ENCODE data around the gene AGER. TPM values are rescaled to one million over a fixed set of nuclear protein-coding genes. Genes with fewer than 3 reads are reported as not detected.
"Not testable (repeated sequence)": the region's sequence is repeated elsewhere in the genome, so short reads cannot be mapped to it uniquely, and the experiment has no call there.

Gene AGER
- polyA plus RNA-seq, 1 donor from 2014 or later = 7.2 TPM

DNA sequence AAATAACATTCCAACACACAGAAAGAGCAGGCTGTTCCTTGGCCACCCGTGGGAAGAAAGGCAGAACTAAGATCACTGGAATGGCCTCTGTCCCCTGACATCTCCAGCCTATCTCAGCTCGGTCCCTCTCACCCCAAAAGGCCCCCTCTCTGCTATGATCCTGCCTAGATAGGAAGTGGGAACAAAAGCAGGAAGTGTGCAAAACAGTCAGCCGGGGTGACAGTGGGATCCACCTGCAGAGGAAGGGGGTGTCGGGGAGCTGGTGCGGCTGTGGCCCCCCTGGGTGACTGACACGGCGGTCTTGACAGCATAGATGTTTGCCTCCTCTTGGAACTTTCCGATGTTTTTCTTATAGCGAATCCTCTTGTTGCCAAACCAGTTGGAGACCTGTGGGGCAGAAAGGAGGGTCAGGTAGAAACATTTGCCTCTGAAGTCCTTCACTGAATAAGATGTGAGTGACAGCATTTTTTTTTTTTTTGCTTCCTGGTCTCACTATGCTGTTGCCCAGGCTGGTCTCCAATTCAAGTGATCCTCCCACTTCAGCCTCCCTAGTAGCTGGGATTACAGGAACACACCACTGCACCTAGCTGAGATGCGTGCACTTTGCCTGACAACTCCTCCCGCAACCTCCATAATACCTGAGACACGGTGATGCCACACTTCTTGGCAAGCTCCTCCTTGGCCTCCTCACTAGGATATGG is 3.1 kb upstream of the AGER start:
- no peak overlapping the region for H3K4me3 ChIP-seq (ENCODE audit: low read length)
- no peaks in the 10 kb centered on the region for H3K27me3 ChIP-seq (ENCODE audit: insufficient read depth, low read depth, low read length)
- H4K20me1 ChIP-seq (ENCODE audit: insufficient read depth) = no peaks in the 10 kb centered on the region
- no peak overlapping the region for H3K9ac ChIP-seq (ENCODE audit: low read length)
- H3K9me2 ChIP-seq (ENCODE audit: insufficient read depth, low read length) = no peaks in the 10 kb centered on the region
- TF ChIP-seq TAF1 (IDR thresholded peaks at IDR 0.05; ENCODE audit: low read depth) (no peak), RAD21 (conservative IDR thresholded peaks at IDR 0.05) (no peak), REST (IDR thresholded peaks at IDR 0.05; ENCODE audit: borderline replicate concordance) (no peak), CTCF (IDR thresholded peaks at IDR 0.05; ENCODE audit: poor library complexity, severe bottlenecking) (no peak), POLR2AphosphoS5 (IDR thresholded peaks at IDR 0.05) (no peak), MXI1 (conservative IDR thresholded peaks at IDR 0.05; ENCODE audit: poor library complexity, severe bottlenecking) (no peak), SMC3 (conservative IDR thresholded peaks at IDR 0.05; ENCODE audit: poor library complexity) (no peak), EP300 (conservative IDR thresholded peaks at IDR 0.05; ENCODE audit: poor library complexity, severe bottlenecking) (no peak), EZH2 (IDR thresholded peaks at IDR 0.05; ENCODE audit: borderline replicate concordance, insufficient read depth, low read length, poor library complexity, severe bottlenecking) (no peak)
- H3K9me3 ChIP-seq (ENCODE audit: low read length) = no peaks in the 10 kb centered on the region
- H3K27ac ChIP-seq (ENCODE audit: low read length) = no peak overlapping the region
- H3K79me2 ChIP-seq (replicated peaks; ENCODE audit: insufficient read depth, low read length) = peaks cover 17% of the 10 kb centered on the region
- H3F3A ChIP-seq (ENCODE audit: insufficient read depth, low read length, poor library complexity, severe bottlenecking) = no peaks in the 10 kb centered on the region
- no peak overlapping the region for H3K4me2 ChIP-seq (ENCODE audit: low read length)
- H2AFZ ChIP-seq (ENCODE audit: low read depth, low read length) = no peak overlapping the region
- H3K36me3 ChIP-seq (ENCODE audit: insufficient read depth, low read length) = no peaks in the 10 kb centered on the region

DNA sequence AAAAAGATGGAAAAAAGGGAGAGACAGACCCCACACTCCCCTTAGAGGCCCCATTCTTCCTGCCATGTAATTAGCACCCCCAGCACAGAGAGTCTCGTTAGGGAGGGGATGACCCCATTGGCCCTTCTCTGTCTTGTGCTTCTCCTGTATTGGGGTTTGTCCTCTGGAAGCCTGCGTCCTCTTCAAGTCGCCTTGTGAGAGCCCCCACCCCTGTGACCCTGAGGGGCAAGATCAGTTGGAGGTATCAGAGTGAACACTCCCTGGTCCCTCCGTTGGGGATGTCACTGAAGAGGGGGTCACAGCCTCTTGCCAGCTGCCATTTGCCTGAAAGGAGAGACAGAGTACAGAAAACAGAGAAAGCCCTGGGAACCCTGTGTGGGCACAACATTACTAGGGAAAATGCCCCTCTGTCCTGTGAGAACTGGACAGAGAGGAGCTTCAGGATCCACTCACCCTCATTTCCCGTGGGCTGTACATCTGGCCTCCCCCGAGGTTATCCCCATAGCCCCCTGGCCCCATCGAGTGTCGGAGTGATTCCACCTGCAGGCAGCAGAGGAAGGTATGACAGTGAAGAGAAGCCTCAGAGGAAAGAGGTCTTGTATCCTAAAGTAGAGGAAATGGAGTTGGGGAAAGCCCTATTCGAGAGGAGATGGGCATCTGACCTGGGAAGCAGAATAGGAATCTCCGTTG is 2.2 kb upstream of the AGER start:
- H4K20me1 ChIP-seq (ENCODE audit: insufficient read depth); H3K36me3 ChIP-seq (ENCODE audit: insufficient read depth, low read length); H3K9me3 ChIP-seq (ENCODE audit: low read length); H3K27me3 ChIP-seq (ENCODE audit: insufficient read depth, low read depth, low read length); H3K9ac ChIP-seq (ENCODE audit: low read length); H2AFZ ChIP-seq (ENCODE audit: low read depth, low read length); H3K27ac ChIP-seq (ENCODE audit: low read length); H3K4me3 ChIP-seq (ENCODE audit: low read length); H3K4me2 ChIP-seq (ENCODE audit: low read length); H3F3A ChIP-seq (ENCODE audit: insufficient read depth, low read length, poor library complexity, severe bottlenecking); H3K9me2 ChIP-seq (ENCODE audit: insufficient read depth, low read length): not testable (repeated sequence)
- peaks cover 17% of the 10 kb centered on the region for H3K79me2 ChIP-seq (replicated peaks; ENCODE audit: insufficient read depth, low read length)

GRCh38 chr6:32185681-32186131 is 1.7 kb upstream of the AGER start:
- not testable (repeated sequence) for H4K20me1 ChIP-seq (ENCODE audit: insufficient read depth); H2AFZ ChIP-seq (ENCODE audit: low read depth, low read length); H3K4me2 ChIP-seq (ENCODE audit: low read length); H3K9ac ChIP-seq (ENCODE audit: low read length); H3K4me3 ChIP-seq (ENCODE audit: low read length); H3K27me3 ChIP-seq (ENCODE audit: insufficient read depth, low read depth, low read length); H3K9me2 ChIP-seq (ENCODE audit: insufficient read depth, low read length); H3F3A ChIP-seq (ENCODE audit: insufficient read depth, low read length, poor library complexity, severe bottlenecking); H3K9me3 ChIP-seq (ENCODE audit: low read length); H3K36me3 ChIP-seq (ENCODE audit: insufficient read depth, low read length); H3K27ac ChIP-seq (ENCODE audit: low read length)
- H3K79me2 ChIP-seq (replicated peaks; ENCODE audit: insufficient read depth, low read length) = peaks cover 15% of the 10 kb centered on the region

Data from neural cell (in vitro differentiated cells).